SHP77 (cell line): ENCODE data around the gene CGRRF1.

Experiments used
- DNase-seq, 2 experiments: peaks; one replicate each; lab custom pipeline; 2025; lab: John Stamatoyannopoulos, UW

Gene CGRRF1

GRCh38 chr14:54548491-54548890 is 38.8 kb downstream of the CGRRF1 start:
- no peak for DNase-seq

GRCh38 chr14:54549862-54550261 is 40.2 kb downstream of the CGRRF1 start:
- DNase-seq, result no peak

GRCh38 chr14:54550514-54550913 is 40.8 kb downstream of the CGRRF1 start:
- no peak for DNase-seq

- DNase-seq, result no peak
Measured at GRCh38 chr14:54554401-54554800, 44.7 kb downstream of the CGRRF1 start.

- no peak for DNase-seq
Measured at GRCh38 chr14:54555651-54556050, 45.9 kb downstream of the CGRRF1 start.

- DNase-seq, result no peak
Measured at GRCh38 chr14:54556535-54556934, 46.8 kb downstream of the CGRRF1 start.

- DNase-seq, result peak in 1 of 2 experiments; percentile 10
Measured at GRCh38 chr14:54562334-54562733, 52.6 kb downstream of the CGRRF1 start.

- peak; percentile 2 to 3 for DNase-seq
Measured at GRCh38 chr14:54564071-54564867, 54.6 kb downstream of the CGRRF1 start.

- peak; percentile 35 to 60 for DNase-seq
Measured at GRCh38 chr14:54564868-54565784, 55.4 kb downstream of the CGRRF1 start.

GRCh38 chr14:54565785-54566409 is 56.2 kb downstream of the CGRRF1 start:
- DNase-seq, result peak; percentile 26 to 55

- no peak for DNase-seq
Measured at GRCh38 chr14:54566410-54567223, 56.9 kb downstream of the CGRRF1 start, which contains the start of gene SAMD4A. Gene SAMD4A (plus strand): TSS chr14:54567128. CDS start chr14:54567917, 789 bp downstream.

GRCh38 chr14:54567224-54567638 is 57.5 kb downstream of the CGRRF1 start:
- no peak for DNase-seq

GRCh38 chr14:54567639-54568561 is 58.2 kb downstream of the CGRRF1 start:
- DNase-seq, result no peak

- no peak for DNase-seq
Measured at GRCh38 chr14:54568821-54569595, 59.3 kb downstream of the CGRRF1 start.

- no peak for DNase-seq
Measured at GRCh38 chr14:54570047-54570446, 60.3 kb downstream of the CGRRF1 start.

- no peak for DNase-seq
Measured at GRCh38 chr14:54570631-54571415, 61.1 kb downstream of the CGRRF1 start.

- DNase-seq, result peak; percentile 4 to 16
Measured at GRCh38 chr14:54572316-54572715, 62.6 kb downstream of the CGRRF1 start.

- no peak for DNase-seq
Measured at GRCh38 chr14:54574528-54574927, 64.8 kb downstream of the CGRRF1 start.

GRCh38 chr14:54577494-54577893 is 67.8 kb downstream of the CGRRF1 start:
- DNase-seq, result no peak
